ENCODE data around the gene SAMD13. TPM values are rescaled to one million over a fixed set of nuclear protein-coding genes. Genes with fewer than 3 reads are reported as not detected.
A peak's percentile ranks its signal among the peaks of the same experiment; 100 is the strongest.

Gene SAMD13
- total RNA-seq, 1 donor from 2014 or later = 0.63 TPM

GRCh38 chr1:84294751-84295150 lies 6.8 kb upstream of the SAMD13 start:
- DNase-seq (ENCODE audit: low read depth) = no peak
- no peak for TF ChIP-seq CTCF (conservative IDR thresholded peaks at IDR 0.05; ENCODE audit: low read depth, low read length)

GRCh38 chr1:84297546-84298244 lies 3.8 kb upstream of the SAMD13 start:
- DNase-seq (ENCODE audit: low read depth) = no peak
- TF ChIP-seq CTCF (conservative IDR thresholded peaks at IDR 0.05; ENCODE audit: low read depth, low read length) = no peak

More at GRCh38 chr1:84294751-84295150, 6.8 kb upstream of the SAMD13 start:
- H3K4me3 ChIP-seq (ENCODE audit: low read depth, low read length) = no peak overlapping the region

GRCh38 chr1:84298328-84298683 lies 3.2 kb upstream of the SAMD13 start:
- H3K4me3 ChIP-seq (ENCODE audit: low read depth, low read length) = peak overlapping the region; percentile 81
- DNase-seq (ENCODE audit: low read depth) = no peak
- TF ChIP-seq CTCF (conservative IDR thresholded peaks at IDR 0.05; ENCODE audit: low read depth, low read length) = no peak

More at GRCh38 chr1:84297546-84298244, 3.8 kb upstream of the SAMD13 start:
- H3K4me3 ChIP-seq (ENCODE audit: low read depth, low read length) = peak overlapping the region; percentile 81

GRCh38 chr1:84298684-84299535 lies 2.6 kb upstream of the SAMD13 start:
- no peak for DNase-seq (ENCODE audit: low read depth)
- TF ChIP-seq CTCF (conservative IDR thresholded peaks at IDR 0.05; ENCODE audit: low read depth, low read length) = no peak
- H3K4me3 ChIP-seq (ENCODE audit: low read depth, low read length) = peak overlapping the region; percentile 81

GRCh38 chr1:84299536-84300170 lies 1.9 kb upstream of the SAMD13 start:
- H3K4me3 ChIP-seq (ENCODE audit: low read depth, low read length) = peak overlapping the region; percentile 81
- DNase-seq (ENCODE audit: low read depth) = no peak
- no peak for TF ChIP-seq CTCF (conservative IDR thresholded peaks at IDR 0.05; ENCODE audit: low read depth, low read length)

- no peak for TF ChIP-seq CTCF (conservative IDR thresholded peaks at IDR 0.05; ENCODE audit: low read depth, low read length)
- no peak overlapping the region for H3K4me3 ChIP-seq (ENCODE audit: low read depth, low read length)
- no peak for DNase-seq (ENCODE audit: low read depth)
Observed at GRCh38 chr1:84300501-84300900, 1.0 kb upstream of the SAMD13 start.

Measured in epithelial cell of proximal tubule (primary cell).